Ovary (tissue), 9 donors: Measurements from ENCODE around the gene ANXA4. TPM values are rescaled to one million over a fixed set of nuclear protein-coding genes. Genes with fewer than 3 reads are reported as not detected.

ENCODE experiments used
- DNase-seq, 5 donors: peaks; one replicate each; pipeline ENCODE4 v3.0.0-alpha.2; 2019 to 2020
- H3K27ac ChIP-seq, 2 donors: fragments of 200-600 bp; one replicate each; pipeline versions ENCODE4 v1.5.1 to v1.8.0; 2019 to 2022
- H3K27me3 ChIP-seq: fragments of 200-600 bp; one replicate; pipeline ENCODE4 v1.8.0; 2022
- H3K36me3 ChIP-seq: fragments of 200-600 bp; sonication (generic); one replicate; pipeline ENCODE4 v1.5.1; 2019
- H3K4me1 ChIP-seq: one replicate; pipeline ENCODE4 v1.8.1; 2013; ENCODE audit warnings: mild to moderate bottlenecking, moderate library complexity; ENCODE audit not compliant: insufficient read depth
- H3K4me3 ChIP-seq: fragments of 200-600 bp; sonication (generic); one replicate; pipeline ENCODE4 v1.5.1; 2017
- H3K9me3 ChIP-seq, 2 donors: fragments of 200-600 bp in 1 of 2; sonication (generic) in 1 of 2; one replicate each; pipeline versions ENCODE4 v1.5.1 to v1.8.1; 2013 to 2019; ENCODE audit warnings: mild to moderate bottlenecking in 1 of 2, moderate library complexity in 1 of 2
- CTCF ChIP-seq, 3 donors: fragments of 450-650 bp in 2 of 3; fragments of 200-600 bp in 1 of 3; IDR thresholded peaks; one replicate each; pipeline versions ENCODE4 v1.5.1 to v1.8.0; 2016 to 2022; ENCODE audit warnings: antibody characterized with exemption in 3 of 3, mild to moderate bottlenecking in 1 of 3
- EP300 ChIP-seq: sonication (generic); formaldehyde crosslinking; IDR thresholded peaks from one replicate; pipeline ENCODE4 v1.6.1; 2017; ENCODE audit warnings: antibody characterized with exemption
- POLR2A ChIP-seq: fragments of 450-650 bp; IDR thresholded peaks from one replicate; pipeline ENCODE4 v1.6.1; 2017; ENCODE audit warnings: antibody characterized with exemption, mild to moderate bottlenecking, moderate library complexity
- WGBS, 3 donors: extraction: QIAGEN DNeasy Blood & Tissue Kit in 1 of 3; methylation state at CpG; one replicate each; pipeline versions ENCODE4 v1.1.5 to v1.1.7; 2013 to 2017; 5-methylcytosine and 5-hydroxymethylcytosine counted together
- intact Hi-C, 4 donors: fragments of 100-400 bp; cut with DNase I; formaldehyde crosslinking; loops; one replicate each; pipeline versions ENCODE4 v1.11.0 to v1.15.1; 2022 to 2023
- polyA plus RNA-seq, 2 donors: library from polyadenylated mRNA; stranded (reverse); fragments of 200-250 nt in 1 of 2; fragments of 350-450 nt in 1 of 2; fragmentation: Illumina TruSeq in 1 of 2; extraction: RNeasy Lipid Tissue Mini Kit (QIAGEN cat#74804) in 1 of 2; gene quantifications; one replicate each; pipeline ENCODE4 v1.2.3, GENCODE V29; 2013 to 2014
- total RNA-seq, 7 donors: library from RNA; depleted of rRNA in 2 of 7; stranded (reverse); fragments of >200 nt in 2 of 7; fragmentation: NEBNext Ultra II Directional in 3 of 7; extraction: Animal tissue kit (Norgen Biotek cat#: 25700) in 3 of 7; gene quantifications; one replicate each; pipeline versions ENCODE4 v1.1.0 to v1.2.4, GENCODE V29; 2016 to 2023
- donor health status: DM: no; HTN: no; CAD: no; lungs with moderate emphysema.
- donor health status: DM: no; HTN: no; CAD: no.
- donor health status: Bipolar disorder and iron deficiency.
- donor health status: DM: yes; HTN: yes; CAD: no.
- donor health status: DM: no; HTN: no; CAD: no.
- donor health status: DM: yes; HTN: yes; CAD: no.

ANXA4 gene
- total and polyA plus RNA-seq, 9 donors, result 25.4 to 89.7 (median 73.3) TPM

DNA sequence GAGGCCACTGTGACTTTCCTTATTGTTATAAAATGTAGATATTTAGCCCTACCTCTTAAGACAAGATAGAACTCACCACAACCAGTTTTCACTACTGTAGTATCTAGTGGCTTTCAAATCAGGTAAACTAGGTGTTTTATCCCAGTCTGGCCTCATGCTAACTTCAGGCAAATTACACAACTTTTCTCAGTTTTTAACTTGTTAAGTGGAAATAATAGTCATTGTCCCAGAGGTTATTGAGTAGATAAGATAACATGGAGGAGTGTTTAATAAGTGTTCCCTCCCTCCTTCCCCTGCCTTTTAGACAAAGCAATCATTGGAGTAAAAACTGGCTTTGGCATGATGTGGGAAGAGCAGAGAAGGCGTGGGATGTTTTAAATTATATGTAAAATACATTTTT, 27.3 kb downstream of the ANXA4 start:
- H3K4me3 ChIP-seq, result no peak overlapping the region
- no peak for DNase-seq
- intact Hi-C loops, result no loop called here
- 77 to 82% (median 80%) methylated on average over 1 of the region's 1 CpG for WGBS, 3 donors
- no peak overlapping the region for H3K27ac ChIP-seq
- no peaks in the 10 kb centered on the region for H3K36me3 ChIP-seq
- no peaks in the 10 kb centered on the region for H3K9me3 ChIP-seq
- TF ChIP-seq EP300 (no peak), POLR2A (no peak), CTCF (IDR thresholded peaks at IDR 0.05) (no peak)
- H3K27me3 ChIP-seq, result no peaks in the 10 kb centered on the region
- H3K4me1 ChIP-seq, result peaks cover 13% of the 10 kb centered on the region

DNA sequence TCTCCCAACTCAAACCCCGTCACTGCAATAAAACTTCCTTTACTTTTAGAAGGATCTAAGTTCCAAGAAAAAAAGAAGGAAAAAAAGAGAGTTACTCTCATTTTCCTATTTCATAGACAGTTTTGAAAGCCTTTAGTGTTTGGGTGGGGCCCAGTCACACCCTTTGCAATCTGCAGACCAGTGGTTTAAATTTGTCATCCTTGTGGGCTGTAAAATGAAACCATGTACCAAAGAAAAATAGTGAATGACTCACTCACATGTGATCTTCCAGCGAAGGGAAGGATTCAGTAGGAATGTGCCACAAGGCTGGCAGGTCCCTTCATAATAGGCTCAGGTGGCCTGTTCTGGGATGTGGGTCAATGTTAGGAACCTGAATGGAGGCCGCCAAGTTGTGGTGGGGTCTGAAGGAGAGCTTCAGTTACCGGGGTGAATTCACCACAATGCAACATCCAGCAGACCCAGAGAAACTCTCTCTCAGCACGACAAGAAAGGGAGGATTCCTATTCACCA, 28.3 kb downstream of the ANXA4 start:
- Histone ChIP-seq H3K4me1 (peaks cover 13% of the 10 kb centered on the region), H3K36me3 (no peaks in the 10 kb centered on the region), H3K9me3 (no peaks in the 10 kb centered on the region), H3K27ac (no peak overlapping the region), H3K4me3 (no peak overlapping the region), H3K27me3 (no peaks in the 10 kb centered on the region)
- intact Hi-C loops, result no loop called here
- no peak for DNase-seq
- no peak for TF ChIP-seq POLR2A
- TF ChIP-seq CTCF (IDR thresholded peaks at IDR 0.05), result no peak
- no peak for TF ChIP-seq EP300
- WGBS, 3 donors, result 75 to 83% (median 78%) methylated on average over 5 of the region's 5 CpGs

DNA sequence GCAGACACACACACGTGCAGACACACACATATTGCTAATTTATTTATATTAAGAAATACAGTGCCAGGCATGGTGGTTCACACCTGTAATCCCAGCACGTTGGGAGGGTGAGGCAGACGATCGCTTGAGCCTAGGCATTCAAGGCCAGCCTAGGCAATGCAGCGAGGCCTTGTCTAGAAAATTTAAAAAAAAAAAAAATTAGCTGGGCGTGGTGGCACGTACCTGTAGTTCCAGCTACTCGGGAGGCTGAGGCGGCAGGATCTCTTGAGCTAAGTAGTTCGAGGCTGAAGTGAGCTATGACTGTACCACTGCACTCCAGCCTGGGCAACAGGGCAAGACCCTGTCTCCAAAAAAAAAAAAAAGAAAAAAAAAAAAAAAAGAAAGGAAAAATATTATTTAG, 28.8 kb downstream of the ANXA4 start:
- Histone ChIP-seq H3K4me1 (peaks cover 13% of the 10 kb centered on the region), H3K27ac (no peak overlapping the region), H3K9me3 (no peaks in the 10 kb centered on the region), H3K27me3 (no peaks in the 10 kb centered on the region), H3K4me3 (no peak overlapping the region), H3K36me3 (no peaks in the 10 kb centered on the region)
- TF ChIP-seq EP300 (no peak), POLR2A (no peak), CTCF (IDR thresholded peaks at IDR 0.05) (no peak)
- no peak for DNase-seq
- intact Hi-C loops, result no loop called here
- WGBS, 3 donors, result 96 to 97% (median 96%) methylated on average over 10 of the region's 10 CpGs

- H3K27ac ChIP-seq, result no peak overlapping the region
- no peaks in the 10 kb centered on the region for H3K27me3 ChIP-seq
- H3K4me1 ChIP-seq, result peaks cover 11% of the 10 kb centered on the region
- no peak overlapping the region for H3K4me3 ChIP-seq
- 98 to 100% (median 100%) methylated on average over 1 of the region's 1 CpG for WGBS, 3 donors
- H3K36me3 ChIP-seq, result no peaks in the 10 kb centered on the region
- H3K9me3 ChIP-seq, result no peaks in the 10 kb centered on the region
- intact Hi-C loops, result no loop called here
- no peak for DNase-seq
- no peak for TF ChIP-seq POLR2A
- TF ChIP-seq EP300, result no peak
- no peak for TF ChIP-seq CTCF (IDR thresholded peaks at IDR 0.05)
Observed at GRCh38 chr2:69771461-69771860, 29.5 kb downstream of the ANXA4 start.
